Measurements from ENCODE around the gene GAK. TPM values are rescaled to one million over a fixed set of nuclear protein-coding genes. Genes with fewer than 3 reads are reported as not detected.

Gene GAK
- polyA plus RNA-seq, 12 donors = 21.9 to 63.2 (median 31.1) TPM; not detected in 1

GRCh38 chr4:965766-966134 lies 33.6 kb upstream of the GAK start:
- DNase-seq = no peak

- no peak for DNase-seq
Observed at GRCh38 chr4:965048-965765, 33.1 kb upstream of the GAK start.

GRCh38 chr4:964346-965025 lies 32.4 kb upstream of the GAK start:
- no peak for DNase-seq

- DNase-seq = no peak
Observed at GRCh38 chr4:963276-964225, 31.4 kb upstream of the GAK start.

- DNase-seq = no peak
Observed at GRCh38 chr4:962231-963208, 30.4 kb upstream of the GAK start.

- no peak for DNase-seq
Observed at GRCh38 chr4:961351-962230, 29.5 kb upstream of the GAK start.

GRCh38 chr4:960636-961350 lies 28.7 kb upstream of the GAK start:
- no peak for DNase-seq

GRCh38 chr4:960140-960635 lies 28.1 kb upstream of the GAK start:
- no peak for DNase-seq

- DNase-seq = no peak
Observed at GRCh38 chr4:959338-960139, 27.4 kb upstream of the GAK start.

- DNase-seq = no peak
Observed at GRCh38 chr4:958696-959337, 26.7 kb upstream of the GAK start.

- DNase-seq = no peak
Observed at GRCh38 chr4:958314-958665, 26.2 kb upstream of the GAK start.

GRCh38 chr4:957581-958313 lies 25.6 kb upstream of the GAK start:
- DNase-seq = no peak

- DNase-seq = no peak
Observed at GRCh38 chr4:957231-957580, 25.1 kb upstream of the GAK start.

GRCh38 chr4:956531-957230 lies 24.6 kb upstream of the GAK start:
- DNase-seq = no peak

- no peak for DNase-seq
Observed at GRCh38 chr4:955931-956381, 23.8 kb upstream of the GAK start.

- DNase-seq = no peak
Observed at GRCh38 chr4:955161-955921, 23.2 kb upstream of the GAK start.

Measured in muscle of arm (tissue), 12 donors.